Measurements from ENCODE around the gene FBXO41.

Gene FBXO41

DNA sequence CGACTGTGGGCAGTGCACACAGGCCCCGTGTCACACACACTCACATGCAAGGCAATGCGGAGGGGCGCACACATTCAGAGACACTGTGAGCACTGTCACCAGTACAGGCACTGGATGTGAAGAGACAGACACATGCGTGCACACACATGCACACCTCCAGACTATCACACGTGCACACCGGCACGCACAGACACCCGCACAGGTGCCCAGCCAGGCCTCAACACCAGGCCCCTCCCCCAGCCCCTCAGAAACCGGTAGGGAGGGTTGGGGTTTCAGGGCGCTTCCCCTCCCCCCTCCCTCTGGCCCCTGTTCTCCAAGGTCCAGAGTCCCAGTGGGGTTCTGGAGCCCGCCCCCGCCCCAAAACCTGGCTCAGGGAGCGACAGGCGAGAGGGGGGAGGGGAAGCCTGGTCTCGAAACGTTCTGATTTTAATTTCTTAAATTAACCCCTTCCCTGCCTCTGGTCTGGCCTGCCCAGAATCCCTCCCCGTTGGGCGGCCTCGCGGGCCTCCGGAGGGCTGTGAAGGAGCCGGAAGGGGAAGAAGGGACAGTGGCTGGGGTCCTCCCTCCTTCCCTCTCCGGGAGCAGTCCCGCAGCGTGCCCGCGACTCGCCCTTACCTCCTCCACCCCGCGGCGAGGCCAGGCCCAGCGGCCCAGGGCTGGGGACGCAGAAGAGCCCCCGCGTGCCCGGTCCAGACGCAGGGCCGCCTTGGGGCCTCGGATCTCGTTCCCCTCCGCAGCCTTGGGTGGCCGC is 558 bp downstream of the FBXO41 start:
- TF ChIP-seq, protein P1, sequence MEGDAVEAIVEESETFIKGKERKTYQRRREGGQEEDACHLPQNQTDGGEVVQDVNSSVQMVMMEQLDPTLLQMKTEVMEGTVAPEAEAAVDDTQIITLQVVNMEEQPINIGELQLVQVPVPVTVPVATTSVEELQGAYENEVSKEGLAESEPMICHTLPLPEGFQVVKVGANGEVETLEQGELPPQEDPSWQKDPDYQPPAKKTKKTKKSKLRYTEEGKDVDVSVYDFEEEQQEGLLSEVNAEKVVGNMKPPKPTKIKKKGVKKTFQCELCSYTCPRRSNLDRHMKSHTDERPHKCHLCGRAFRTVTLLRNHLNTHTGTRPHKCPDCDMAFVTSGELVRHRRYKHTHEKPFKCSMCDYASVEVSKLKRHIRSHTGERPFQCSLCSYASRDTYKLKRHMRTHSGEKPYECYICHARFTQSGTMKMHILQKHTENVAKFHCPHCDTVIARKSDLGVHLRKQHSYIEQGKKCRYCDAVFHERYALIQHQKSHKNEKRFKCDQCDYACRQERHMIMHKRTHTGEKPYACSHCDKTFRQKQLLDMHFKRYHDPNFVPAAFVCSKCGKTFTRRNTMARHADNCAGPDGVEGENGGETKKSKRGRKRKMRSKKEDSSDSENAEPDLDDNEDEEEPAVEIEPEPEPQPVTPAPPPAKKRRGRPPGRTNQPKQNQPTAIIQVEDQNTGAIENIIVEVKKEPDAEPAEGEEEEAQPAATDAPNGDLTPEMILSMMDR (IDR thresholded peaks at IDR 0.05; ENCODE audit: extremely low read depth, insufficient read depth, missing control alignments), result no peak
- in situ Hi-C loops (cut with MboI; ENCODE audit: low pct_unique_long_range_greater_than_20kb, low sequenced_read_pairs, unreplicated experiment), result no loop called here
- no peak for DNase-seq (ENCODE audit: low spot score)

DNA sequence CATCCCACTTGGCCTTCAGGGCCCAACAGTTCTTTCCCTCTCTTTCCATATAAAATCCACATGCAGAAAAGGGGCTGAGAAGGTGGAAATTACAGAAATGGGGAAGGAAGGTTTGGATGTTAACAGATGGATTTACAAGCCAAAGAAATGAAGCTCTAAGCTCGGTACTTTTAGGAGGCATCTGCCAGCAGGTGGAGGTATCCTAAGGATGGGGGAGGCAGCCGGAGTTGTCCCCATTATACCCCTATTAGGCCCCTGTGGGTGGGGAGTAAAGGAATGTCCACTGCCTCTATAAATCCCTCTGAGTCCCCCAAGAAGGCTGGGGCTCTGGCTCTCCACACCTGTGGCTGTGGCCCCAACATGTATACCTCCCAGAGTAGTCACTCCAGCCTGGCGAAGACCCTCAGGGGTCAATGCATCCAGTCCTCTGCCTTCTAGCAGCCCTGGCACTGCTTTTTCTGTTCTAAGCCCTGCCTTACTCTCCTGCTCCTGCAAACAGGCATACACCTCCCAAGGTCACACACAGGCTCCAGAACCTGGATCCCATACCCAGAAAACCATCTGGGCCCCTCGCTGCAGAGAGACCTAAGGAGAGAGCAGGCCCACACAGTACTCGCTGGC is 1.2 kb downstream of the FBXO41 start:
- in situ Hi-C loops (cut with MboI; ENCODE audit: low pct_unique_long_range_greater_than_20kb, low sequenced_read_pairs, unreplicated experiment), result no loop called here
- DNase-seq (ENCODE audit: low spot score), result no peak
- TF ChIP-seq, protein P1 (IDR thresholded peaks at IDR 0.05; ENCODE audit: extremely low read depth, insufficient read depth, missing control alignments), result no peak

DNA sequence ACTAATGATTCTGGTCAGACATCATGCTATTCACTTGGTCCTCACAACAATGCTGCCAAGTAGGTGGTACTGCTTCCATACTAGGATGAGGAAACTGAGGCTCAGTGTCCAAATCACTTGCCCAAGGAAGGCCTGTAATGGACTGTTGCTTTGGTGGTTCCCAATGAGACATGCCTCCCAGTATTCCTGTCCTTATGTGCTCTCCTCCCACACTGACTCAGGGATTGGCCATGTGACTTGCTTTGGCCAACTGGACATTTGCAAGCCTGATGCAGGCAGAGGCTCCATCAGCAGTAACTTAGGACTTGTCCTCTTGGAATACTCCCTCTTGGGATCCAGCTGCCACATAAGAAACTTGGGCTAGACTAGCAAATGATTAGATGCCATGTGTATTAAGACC is 3.0 kb downstream of the FBXO41 start:
- in situ Hi-C loops (cut with MboI; ENCODE audit: low pct_unique_long_range_greater_than_20kb, low sequenced_read_pairs, unreplicated experiment), result no loop called here
- no peak for DNase-seq (ENCODE audit: low spot score)
- TF ChIP-seq, protein P1 (IDR thresholded peaks at IDR 0.05; ENCODE audit: extremely low read depth, insufficient read depth, missing control alignments), result no peak

DNA sequence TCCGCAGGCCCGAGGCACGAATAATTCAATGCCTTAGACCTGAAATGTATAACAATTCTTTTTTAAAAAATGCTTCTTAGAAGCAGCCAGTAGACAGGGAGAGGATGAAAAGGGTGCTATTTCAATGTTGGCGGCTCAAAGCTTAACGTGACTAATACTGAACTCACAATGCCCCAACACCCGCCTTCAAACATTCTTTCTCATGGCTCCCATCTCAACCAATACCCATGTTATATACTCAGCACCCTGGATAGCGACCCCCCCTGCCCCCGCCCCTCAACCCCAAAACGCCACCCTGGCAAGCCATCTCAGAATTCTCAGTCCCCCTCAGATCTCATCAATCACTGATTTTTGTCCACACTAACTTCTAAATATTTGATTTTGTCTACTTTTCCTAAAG is 4.4 kb downstream of the FBXO41 start:
- TF ChIP-seq, protein P1 (IDR thresholded peaks at IDR 0.05; ENCODE audit: extremely low read depth, insufficient read depth, missing control alignments), result no peak
- DNase-seq (ENCODE audit: low spot score), result no peak
- in situ Hi-C loops (cut with MboI; ENCODE audit: low pct_unique_long_range_greater_than_20kb, low sequenced_read_pairs, unreplicated experiment), result no loop called here

DNA sequence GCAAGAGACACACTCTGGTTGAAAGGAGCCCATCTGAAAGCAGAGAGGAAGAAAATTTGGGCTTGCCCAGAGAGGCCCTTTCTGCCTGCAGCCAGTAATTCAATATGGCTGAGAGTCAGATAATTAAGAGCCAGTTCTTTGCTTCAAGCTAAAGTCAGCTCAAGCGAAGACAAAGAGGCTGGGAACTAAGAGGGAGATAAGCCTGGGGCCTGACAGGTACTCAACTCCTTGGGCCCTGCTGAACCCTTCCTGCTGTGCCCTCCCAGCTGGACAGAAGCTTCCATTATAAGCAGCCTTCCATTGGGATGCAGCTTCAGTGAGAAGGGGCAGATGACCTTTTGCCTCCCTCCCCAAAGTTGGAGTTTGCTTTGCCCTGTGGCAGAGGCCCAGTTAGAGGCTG is 12.0 kb downstream of the FBXO41 start:
- in situ Hi-C loops (cut with MboI; ENCODE audit: low pct_unique_long_range_greater_than_20kb, low sequenced_read_pairs, unreplicated experiment), result no loop called here
- DNase-seq (ENCODE audit: low spot score), result no peak
- TF ChIP-seq, protein P1 (IDR thresholded peaks at IDR 0.05; ENCODE audit: extremely low read depth, insufficient read depth, missing control alignments), result no peak

DNA sequence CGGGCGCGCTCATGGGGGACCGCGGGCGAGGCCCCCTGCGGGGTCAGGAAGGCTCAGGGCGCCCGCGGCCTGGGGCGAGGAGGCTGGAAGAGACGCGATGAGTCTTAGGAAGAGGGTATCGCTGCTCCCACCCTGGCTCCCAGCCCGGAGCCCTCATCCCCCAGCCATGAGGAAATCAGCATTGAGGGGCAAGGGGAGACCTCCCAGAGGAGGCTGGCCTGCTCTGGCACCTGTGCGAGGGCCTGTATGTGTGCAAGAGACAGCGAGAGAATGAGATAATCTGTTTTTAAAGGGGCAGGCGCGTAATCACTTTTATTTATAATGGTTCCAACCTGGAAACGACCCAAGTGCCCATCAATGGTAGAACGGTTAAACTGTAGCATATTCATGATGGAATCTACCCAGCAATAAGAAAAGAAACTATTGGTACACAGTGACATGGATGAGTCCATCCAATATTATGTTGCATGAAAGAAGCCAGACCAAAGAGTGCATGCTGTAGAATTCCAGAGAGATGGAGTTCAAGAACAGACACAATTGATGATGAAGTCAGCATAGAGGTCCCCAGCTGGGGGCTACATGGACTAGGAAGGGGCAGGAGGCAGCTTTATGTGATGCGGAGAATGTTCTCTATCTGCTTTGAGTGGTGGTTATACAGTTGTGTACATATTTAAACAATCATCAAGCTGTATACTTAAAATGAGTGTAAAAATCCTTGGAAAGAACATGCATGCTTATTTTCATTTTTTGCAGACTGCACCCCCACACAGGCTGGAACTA is 14.4 kb downstream of the FBXO41 start:
- TF ChIP-seq, protein P1 (IDR thresholded peaks at IDR 0.05; ENCODE audit: extremely low read depth, insufficient read depth, missing control alignments), result no peak
- DNase-seq (ENCODE audit: low spot score), result no peak
- in situ Hi-C loops (cut with MboI; ENCODE audit: low pct_unique_long_range_greater_than_20kb, low sequenced_read_pairs, unreplicated experiment), result no loop called here
